Adipocyte (in vitro differentiated cells): Measurements from ENCODE around the gene ARHGEF11.

ENCODE experiments used
- DNase-seq: peaks from one replicate; pipeline ENCODE4 v3.0.0-alpha.2; 2015; ENCODE audit warnings: low read depth
- H3K27me3 ChIP-seq: replicated peaks from 2 replicates; pipeline ENCODE4 v1.7.0; 2013; ENCODE audit warnings: mild to moderate bottlenecking, low read length, moderate library complexity; ENCODE audit not compliant: control insufficient read depth, insufficient read depth
- H3K36me3 ChIP-seq: 2 replicates; pipeline ENCODE4 v1.7.0; 2013; ENCODE audit warnings: low read length, mild to moderate bottlenecking, moderate library complexity; ENCODE audit not compliant: control insufficient read depth, insufficient read depth, severe bottlenecking
- H3K4me1 ChIP-seq: 2 replicates; pipeline ENCODE4 v1.7.0; 2013; ENCODE audit warnings: mild to moderate bottlenecking, low read length, moderate library complexity; ENCODE audit not compliant: control insufficient read depth, insufficient read depth
- H3K4me3 ChIP-seq: 2 replicates; pipeline ENCODE4 v1.7.0; 2013; ENCODE audit warnings: mild to moderate bottlenecking, low read length, moderate library complexity
- H3K9ac ChIP-seq: 2 replicates; pipeline ENCODE4 v1.7.0; 2013; ENCODE audit warnings: mild to moderate bottlenecking, low read length, moderate library complexity
- H3K9me3 ChIP-seq: 2 replicates; pipeline ENCODE4 v1.7.0; 2013; ENCODE audit warnings: mild to moderate bottlenecking, low read length, moderate library complexity; ENCODE audit not compliant: control insufficient read depth

Gene ARHGEF11

DNA sequence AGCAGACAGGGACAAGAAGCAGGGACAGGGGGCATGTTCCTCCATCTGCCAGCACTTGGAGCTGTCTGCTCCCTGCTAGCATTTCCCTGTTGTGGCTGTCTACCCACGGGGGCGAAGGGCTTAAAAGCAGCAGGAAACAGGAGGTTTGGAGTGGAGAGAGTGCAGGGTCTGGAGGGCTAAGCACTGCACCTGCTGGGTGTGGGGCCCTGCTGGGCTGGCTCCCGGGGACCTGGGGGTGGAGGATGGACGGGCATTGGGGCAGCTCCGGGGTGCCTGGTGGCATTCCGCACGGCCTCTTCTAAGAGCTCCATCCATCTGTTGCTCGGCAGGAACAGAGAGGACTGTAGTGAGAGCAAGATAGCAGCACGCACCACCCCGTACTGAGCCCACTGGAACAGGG, 103.9 kb downstream of the ARHGEF11 start:
- no peaks in the 10 kb centered on the region for H3K4me1 ChIP-seq
- H3K36me3 ChIP-seq, result peaks cover 98% of the 10 kb centered on the region
- no peaks in the 10 kb centered on the region for H3K9me3 ChIP-seq
- no peak overlapping the region for H3K4me3 ChIP-seq
- H3K9ac ChIP-seq, result no peak overlapping the region
- H3K27me3 ChIP-seq, result no peaks in the 10 kb centered on the region
- DNase-seq, result no peak

DNA sequence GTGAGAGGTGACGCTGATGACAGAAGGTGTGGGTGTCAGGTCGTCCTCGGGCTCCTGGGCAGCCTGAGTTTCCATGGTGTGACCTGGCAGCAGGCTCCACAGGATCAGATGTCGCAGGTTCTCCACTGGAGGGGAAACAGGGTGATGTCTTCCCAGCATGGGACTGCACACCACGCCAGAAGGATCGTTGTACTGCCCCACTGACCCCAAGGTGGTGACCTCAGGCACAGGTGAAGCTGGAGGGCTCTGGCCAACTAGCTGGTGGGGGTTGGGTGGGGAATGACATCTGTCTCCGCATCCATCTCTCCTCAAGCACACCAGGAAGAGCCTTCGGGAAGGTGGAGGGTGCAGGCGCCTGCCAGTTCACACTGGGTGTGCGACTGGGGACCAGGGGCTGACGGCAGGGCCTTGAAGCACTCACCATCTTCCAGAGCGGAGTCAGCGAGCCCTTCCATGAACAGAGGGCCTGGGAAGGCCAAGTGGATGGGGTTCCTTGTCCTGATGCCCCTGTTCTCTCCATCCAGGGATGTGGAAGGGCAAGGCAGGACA, 105.7 kb downstream of the ARHGEF11 start:
- Histone ChIP-seq H3K36me3 (peaks cover 93% of the 10 kb centered on the region), H3K9me3 (no peaks in the 10 kb centered on the region)
- DNase-seq, result no peak

DNA sequence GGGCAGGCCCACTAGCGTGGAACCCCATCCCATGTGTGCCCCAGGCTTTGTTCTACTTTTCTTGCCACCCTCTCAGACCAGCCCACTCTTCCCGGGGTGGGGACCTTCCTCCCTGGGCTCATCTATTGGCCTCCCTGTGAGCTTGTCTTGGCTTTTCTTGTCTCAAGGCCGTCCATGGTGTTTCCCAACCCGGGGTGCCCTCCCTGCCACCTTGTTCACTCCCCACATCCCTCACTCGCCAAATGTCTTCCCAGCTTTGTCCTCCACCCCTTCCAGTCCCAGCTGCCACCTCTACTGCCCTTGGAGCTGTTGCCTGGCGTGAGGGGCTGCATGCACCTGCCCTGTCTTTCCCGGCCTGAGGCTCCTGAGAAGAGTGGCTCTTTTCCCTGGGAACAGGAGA, 106.7 kb downstream of the ARHGEF11 start:
- Histone ChIP-seq H3K9ac (no peak overlapping the region), H3K9me3 (no peaks in the 10 kb centered on the region), H3K27me3 (no peaks in the 10 kb centered on the region), H3K4me3 (no peak overlapping the region), H3K36me3 (peaks cover 90% of the 10 kb centered on the region), H3K4me1 (no peaks in the 10 kb centered on the region)
- DNase-seq, result no peak

More for the DNA sequence above, 105.7 kb downstream of the ARHGEF11 start:
- no peak overlapping the region for H3K9ac ChIP-seq
- H3K4me3 ChIP-seq, result no peak overlapping the region
- no peaks in the 10 kb centered on the region for H3K27me3 ChIP-seq
- H3K4me1 ChIP-seq, result no peaks in the 10 kb centered on the region

DNA sequence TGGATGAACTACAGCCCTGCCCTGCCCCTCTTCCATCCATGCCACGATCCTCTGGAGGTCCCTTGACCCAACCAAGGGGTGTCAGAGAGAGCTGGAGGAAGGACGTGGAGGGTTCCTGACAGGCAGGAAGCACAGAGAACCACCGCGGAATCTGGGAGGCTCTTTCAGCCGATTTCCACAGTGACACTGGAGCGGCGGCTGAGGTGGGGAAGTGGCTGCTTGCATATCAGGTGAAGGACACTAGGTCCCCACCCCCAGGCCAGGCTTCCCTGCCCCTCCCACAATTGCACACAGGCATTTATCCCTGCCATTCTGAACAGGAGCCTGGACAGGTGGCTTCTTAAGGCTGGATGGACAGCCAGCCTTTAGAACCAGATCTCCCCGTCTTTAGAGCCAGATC, 107.7 kb downstream of the ARHGEF11 start:
- no peak overlapping the region for H3K4me3 ChIP-seq
- H3K9me3 ChIP-seq, result no peaks in the 10 kb centered on the region
- no peaks in the 10 kb centered on the region for H3K4me1 ChIP-seq
- no peak for DNase-seq
- no peaks in the 10 kb centered on the region for H3K27me3 ChIP-seq
- peaks cover 83% of the 10 kb centered on the region for H3K36me3 ChIP-seq
- no peak overlapping the region for H3K9ac ChIP-seq

DNA sequence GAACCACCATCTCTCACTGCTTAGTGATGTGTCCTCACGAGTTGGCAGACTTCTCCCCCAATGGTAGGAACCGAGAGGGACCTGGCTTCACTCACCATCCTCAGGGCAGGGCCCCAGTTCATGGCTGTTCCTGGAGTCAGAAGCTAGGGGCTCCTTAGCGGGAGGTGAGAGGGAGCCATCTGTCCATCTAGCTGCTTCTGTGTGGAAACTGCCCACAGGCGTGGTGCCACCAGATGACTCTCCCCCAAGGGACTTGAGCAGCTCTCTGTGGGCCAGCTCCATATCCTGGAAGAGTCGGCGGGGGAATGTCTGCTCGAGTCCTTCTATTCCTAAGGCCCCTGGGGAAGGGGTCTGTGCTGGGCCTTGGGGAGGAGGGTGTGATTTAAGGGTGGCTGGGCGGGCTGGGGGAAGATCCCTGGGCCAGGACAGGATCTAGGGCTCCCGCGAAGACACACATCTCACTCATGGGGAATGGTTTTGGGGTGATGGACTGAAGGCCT, 108.8 kb downstream of the ARHGEF11 start:
- Histone ChIP-seq H3K9me3 (no peaks in the 10 kb centered on the region), H3K9ac (no peak overlapping the region), H3K4me3 (no peak overlapping the region), H3K4me1 (no peaks in the 10 kb centered on the region), H3K36me3 (peaks cover 71% of the 10 kb centered on the region), H3K27me3 (no peaks in the 10 kb centered on the region)
- DNase-seq, result no peak

DNA sequence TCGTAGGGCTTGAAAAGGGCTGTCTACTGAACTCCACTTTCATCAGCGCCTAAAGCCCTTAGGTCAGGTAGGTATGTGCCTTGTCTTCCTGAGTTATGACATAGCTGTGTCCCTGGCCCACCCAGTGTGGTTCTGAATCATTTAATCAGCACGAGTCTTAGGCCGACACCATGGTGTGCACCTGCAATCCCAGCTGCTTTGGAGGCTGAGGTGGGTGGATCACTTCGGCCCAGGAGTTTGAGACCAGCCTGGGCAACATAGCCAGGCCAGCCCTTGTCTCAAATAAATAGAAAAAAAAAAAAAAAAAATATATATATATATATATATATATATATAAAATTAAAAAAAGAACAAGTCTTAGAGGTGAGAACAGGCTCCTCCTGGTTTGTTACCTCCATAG, 109.4 kb downstream of the ARHGEF11 start:
- Histone ChIP-seq H3K4me3 (no peak overlapping the region), H3K9ac (no peak overlapping the region), H3K27me3 (no peaks in the 10 kb centered on the region), H3K4me1 (no peaks in the 10 kb centered on the region), H3K36me3 (peaks cover 66% of the 10 kb centered on the region), H3K9me3 (no peaks in the 10 kb centered on the region)
- no peak for DNase-seq

DNA sequence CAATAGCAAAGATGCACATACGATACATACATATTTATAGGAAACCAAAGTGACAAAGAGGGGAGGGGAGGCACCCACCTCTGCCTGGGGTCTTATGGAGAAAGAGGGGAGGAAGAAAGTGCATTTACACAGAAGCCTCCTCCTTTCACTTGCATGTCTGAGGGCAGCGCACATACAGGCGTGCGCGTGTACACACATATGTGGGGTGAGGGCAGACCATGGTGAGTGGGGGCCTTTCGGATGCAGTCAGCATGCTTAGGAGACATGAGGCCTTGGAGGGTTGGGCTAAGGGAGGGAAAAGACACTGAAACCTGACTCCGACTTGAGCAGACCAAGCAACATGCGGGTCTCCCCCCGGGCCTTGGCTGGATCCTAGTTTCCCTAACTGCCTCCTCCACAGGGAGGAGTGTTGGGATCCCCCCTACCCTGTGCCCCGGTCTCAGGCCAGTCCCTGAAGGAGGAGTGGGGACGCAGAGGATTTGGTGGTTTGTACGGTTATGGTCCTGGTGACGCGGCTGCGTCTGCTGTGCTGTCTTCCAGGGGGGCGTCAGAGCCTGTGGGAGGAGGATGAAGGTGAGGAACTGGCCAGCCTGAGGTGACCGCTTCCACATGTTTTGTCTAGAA, 109.9 kb downstream of the ARHGEF11 start:
- no peak overlapping the region for H3K9ac ChIP-seq
- H3K27me3 ChIP-seq, result no peaks in the 10 kb centered on the region
- H3K4me3 ChIP-seq, result no peak overlapping the region
- DNase-seq, result no peak
- no peaks in the 10 kb centered on the region for H3K4me1 ChIP-seq
- H3K9me3 ChIP-seq, result no peaks in the 10 kb centered on the region
- peaks cover 60% of the 10 kb centered on the region for H3K36me3 ChIP-seq

DNA sequence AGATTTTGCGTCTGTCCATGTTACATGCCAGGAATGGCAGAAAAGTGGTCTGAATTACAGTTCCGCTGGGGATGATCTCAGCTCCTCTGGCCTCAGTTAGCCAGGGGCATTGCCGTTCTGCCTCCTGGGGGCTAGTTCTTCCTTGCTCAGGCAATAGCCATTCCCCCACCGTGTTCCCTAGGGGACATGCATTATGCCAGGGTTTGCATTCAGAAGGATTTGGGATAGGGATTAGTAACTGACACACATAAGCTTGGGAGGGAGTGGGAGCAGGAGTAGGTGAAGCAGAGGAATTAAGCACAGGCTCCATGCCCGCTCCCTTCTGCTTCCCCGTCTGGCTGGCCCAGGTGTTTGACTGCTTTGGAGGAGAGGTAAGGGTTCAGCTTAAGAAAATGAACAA, 112.4 kb downstream of the ARHGEF11 start:
- no peak overlapping the region for H3K9ac ChIP-seq
- peaks cover 35% of the 10 kb centered on the region for H3K36me3 ChIP-seq
- H3K9me3 ChIP-seq, result no peaks in the 10 kb centered on the region
- no peaks in the 10 kb centered on the region for H3K4me1 ChIP-seq
- no peak for DNase-seq
- peaks cover 9% of the 10 kb centered on the region for H3K27me3 ChIP-seq
- no peak overlapping the region for H3K4me3 ChIP-seq

DNA sequence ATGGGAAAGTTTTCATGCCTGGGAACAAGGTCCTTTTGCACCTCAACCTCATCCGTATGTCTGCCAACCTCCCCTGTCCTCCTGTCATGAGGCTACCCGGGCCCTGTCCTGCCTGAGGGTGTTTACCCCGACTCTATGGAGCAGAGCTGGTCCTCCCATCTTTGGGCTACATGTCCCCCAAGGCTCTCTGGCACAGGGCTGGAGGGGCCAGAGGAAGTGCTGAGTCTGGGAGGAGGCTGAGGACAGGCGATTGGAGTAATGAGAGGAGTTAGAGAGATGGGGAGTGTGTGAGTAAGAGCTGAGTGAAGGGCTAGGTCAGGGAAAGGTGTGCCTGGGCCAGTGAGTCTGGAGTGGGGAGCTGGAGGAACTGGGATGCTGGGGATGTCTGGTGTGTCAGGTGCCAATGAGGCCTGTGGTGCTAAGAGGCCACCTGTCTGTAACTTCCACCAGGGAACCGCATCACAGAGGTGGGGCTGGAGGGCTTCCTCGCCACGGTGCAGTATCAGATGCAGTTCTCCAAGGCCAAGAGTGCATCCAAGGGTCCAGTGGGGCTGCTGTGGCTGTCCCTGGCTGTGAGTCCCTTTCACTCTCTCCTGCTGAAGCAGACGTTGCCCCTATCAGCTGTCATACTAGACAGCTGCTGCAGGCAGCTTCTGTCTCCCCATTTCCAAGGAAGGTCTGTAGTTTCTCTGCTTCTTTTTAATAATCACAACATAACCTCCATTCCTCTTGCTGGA, 113.4 kb downstream of the ARHGEF11 start:
- DNase-seq, result no peak
- H3K36me3 ChIP-seq, result peaks cover 25% of the 10 kb centered on the region
- H3K9me3 ChIP-seq, result no peaks in the 10 kb centered on the region
- peaks cover 9% of the 10 kb centered on the region for H3K27me3 ChIP-seq
- H3K4me1 ChIP-seq, result no peaks in the 10 kb centered on the region
- no peak overlapping the region for H3K9ac ChIP-seq
- no peak overlapping the region for H3K4me3 ChIP-seq

DNA sequence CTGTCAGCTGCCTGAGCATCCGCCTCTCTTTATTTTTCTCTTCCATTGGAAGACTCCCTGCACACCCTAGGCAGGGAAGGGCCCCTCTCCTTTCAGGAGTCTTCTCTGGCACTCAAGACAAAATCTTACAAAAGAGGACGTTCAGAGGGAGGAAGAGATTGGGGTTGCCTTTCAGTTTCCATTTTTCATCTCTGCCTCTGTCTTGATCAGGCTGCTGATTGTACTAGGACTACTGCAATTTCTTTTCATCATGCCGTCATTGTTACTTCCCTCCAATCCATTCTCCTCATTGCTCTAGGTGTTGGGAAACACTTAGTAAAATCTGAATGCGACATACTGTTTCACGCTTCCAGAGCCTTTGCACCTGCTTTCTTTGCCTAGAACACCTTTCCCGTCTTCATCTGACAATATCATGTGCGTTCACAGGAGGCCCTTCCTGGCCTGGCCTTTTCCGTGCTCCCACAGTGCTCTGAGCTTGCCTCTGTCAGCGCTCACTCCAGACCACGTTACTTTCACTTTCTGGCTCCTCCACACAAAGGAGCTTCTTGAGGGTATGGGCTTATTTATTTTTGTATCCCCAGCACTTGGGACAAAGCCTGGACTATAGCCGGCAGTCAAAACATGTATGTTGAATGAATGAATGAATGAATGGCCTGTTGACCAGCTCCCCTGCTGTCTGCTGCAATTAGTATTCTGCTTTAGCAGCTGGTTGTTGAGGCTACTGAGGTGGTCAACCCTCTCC, 114.2 kb downstream of the ARHGEF11 start:
- Histone ChIP-seq H3K9ac (no peak overlapping the region), H3K4me1 (no peaks in the 10 kb centered on the region), H3K9me3 (no peaks in the 10 kb centered on the region), H3K36me3 (peaks cover 18% of the 10 kb centered on the region), H3K27me3 (peaks cover 9% of the 10 kb centered on the region), H3K4me3 (no peak overlapping the region)
- no peak for DNase-seq

DNA sequence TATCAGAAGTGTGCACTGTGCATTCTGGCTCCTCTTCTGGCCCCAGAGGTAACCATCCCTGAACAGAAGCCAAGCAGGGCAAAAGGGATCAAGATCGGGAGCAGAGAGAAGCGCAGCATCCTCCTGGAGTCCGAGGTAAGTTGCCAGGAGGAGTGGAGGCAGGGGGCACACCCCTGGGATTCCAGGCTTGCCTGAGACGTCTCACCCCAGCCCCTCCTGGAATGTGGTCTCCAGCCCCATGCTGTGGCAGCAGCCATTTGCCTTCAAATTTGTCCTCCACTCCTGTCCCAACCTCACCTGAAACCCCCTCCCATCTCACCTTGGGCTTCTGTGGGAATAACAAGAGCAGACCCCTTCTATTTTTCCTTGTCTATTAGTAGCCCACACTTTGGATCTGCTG, 115.1 kb downstream of the ARHGEF11 start:
- Histone ChIP-seq H3K4me3 (no peak overlapping the region), H3K9me3 (no peaks in the 10 kb centered on the region), H3K36me3 (peaks cover 11% of the 10 kb centered on the region), H3K4me1 (no peaks in the 10 kb centered on the region), H3K9ac (no peak overlapping the region), H3K27me3 (peaks cover 9% of the 10 kb centered on the region)
- DNase-seq, result no peak
